Panc1 (cell line): Measurements from ENCODE around the gene PCNX1. TPM values are rescaled to one million over a fixed set of nuclear protein-coding genes. Genes with fewer than 3 reads are reported as not detected.

Experiments
- ATAC-seq: fragments of 200-7000 bp; cut with Tn5 transposase; 2 replicates; pipeline ENCODE4 v1.9.1; 2020; ENCODE audit warnings: mild to moderate bottlenecking, moderate library complexity
- BruUV-seq: library from RNA; stranded (reverse); fragments of 400-500 nt; replicated peaks from 2 replicates; lab custom pipeline; 2021; lab: Mats Ljungman, UMichigan
- CTCF ChIA-PET: fragments of 300-600 bp; sonication (Branson Sonifier 250); formaldehyde crosslinking; loops from one replicate; lab custom pipeline; 2022; ENCODE audit warnings: antibody characterized with exemption; lab: Charles Lee
- POLR2A ChIA-PET: fragments of 300-600 bp; sonication (Branson Sonifier 250); formaldehyde crosslinking; loops from one replicate; lab custom pipeline; 2022; ENCODE audit warnings: antibody characterized with exemption; lab: Charles Lee
- DNase-seq: peaks from one replicate; pipeline ENCODE4 v3.0.0-alpha.2; 2010; ENCODE audit warnings: low read depth, low spot score
- H3K27ac ChIP-seq: 2 replicates; pipeline ENCODE4 v1.5.1; 2011; ENCODE audit warnings: mild to moderate bottlenecking, low read length, inconsistent platforms
- H3K27me3 ChIP-seq: fragments of 200-500 bp; sonication (Bioruptor generic); 2 replicates; pipeline ENCODE4 v1.6.0; 2014; ENCODE audit warnings: low read length, inconsistent platforms; ENCODE audit not compliant: control insufficient read depth, insufficient read depth
- H3K36me3 ChIP-seq: fragments of 200-500 bp; sonication (Bioruptor generic); 2 replicates; pipeline ENCODE4 v1.5.1; 2014; ENCODE audit warnings: inconsistent platforms, mild to moderate bottlenecking, low read length, moderate library complexity; ENCODE audit not compliant: control insufficient read depth, insufficient read depth
- H3K4me1 ChIP-seq: 2 replicates; pipeline ENCODE4 v1.5.1; 2011; ENCODE audit warnings: inconsistent platforms, mild to moderate bottlenecking, low read length, moderate library complexity; ENCODE audit not compliant: control insufficient read depth, insufficient read depth
- H3K4me3 ChIP-seq, 2 experiments: 2 replicates each; pipeline ENCODE4 v1.5.1; 2011 to 2012; ENCODE audit warnings: low read depth in 2 of 2, low read length in 2 of 2, mild to moderate bottlenecking in 2 of 2, inconsistent platforms in 1 of 2, moderate library complexity in 1 of 2
- H3K9me3 ChIP-seq: fragments of 200-500 bp; sonication (Bioruptor generic); 2 replicates; pipeline ENCODE4 v1.5.1; 2014; ENCODE audit warnings: low read depth, mild to moderate bottlenecking, inconsistent platforms, low read length, moderate library complexity; ENCODE audit not compliant: control insufficient read depth, insufficient read depth
- CTCF ChIP-seq: fragments of 450-650 bp; IDR thresholded peaks from 2 replicates; pipeline ENCODE4 v1.5.1; 2017; ENCODE audit warnings: mild to moderate bottlenecking
- POLR2AphosphoS5 ChIP-seq: IDR thresholded peaks from 2 replicates; pipeline ENCODE4 v1.6.1; 2012; ENCODE audit warnings: mild to moderate bottlenecking, low read depth, low read length, moderate library complexity
- REST ChIP-seq, 2 experiments: IDR thresholded peaks; 2 replicates each; pipeline ENCODE4 v1.6.1; 2011 to 2012; ENCODE audit warnings: low read depth in 2 of 2, control low read depth in 1 of 2, low read length in 1 of 2, mild to moderate bottlenecking in 1 of 2, moderate library complexity in 1 of 2; ENCODE audit not compliant: insufficient read depth in 1 of 2
- SIN3A ChIP-seq: IDR thresholded peaks from 2 replicates; pipeline ENCODE4 v1.6.1; 2012; ENCODE audit warnings: low read depth, mild to moderate bottlenecking, low read length, moderate library complexity, borderline replicate concordance; ENCODE audit not compliant: insufficient read depth
- TCF7L2 ChIP-seq: IDR thresholded peaks from 2 replicates; pipeline ENCODE4 v1.6.1; 2011; ENCODE audit warnings: mild to moderate bottlenecking, low read depth, low read length, inconsistent platforms
- in situ Hi-C: cut with HindIII; loops from 2 replicates; pipeline ENCODE4 v1.10.0; 2016; ENCODE audit warnings: low sequenced_read_pairs, low pct_unique_long_range_greater_than_20kb
- intact Hi-C: fragments of 100-400 bp; cut with micrococcal nuclease; formaldehyde crosslinking; loops from one replicate; pipeline ENCODE4 v1.10.0; 2022; ENCODE audit not compliant: unreplicated experiment
- total RNA-seq: library from RNA; stranded (reverse); gene quantifications from one replicate; pipeline ENCODE4 v1.2.1, GENCODE V29; 2021; ENCODE audit not compliant: unreplicated experiment

PCNX1 gene
- total RNA-seq, 1 experiment from 2014 or later = 30.5 TPM

DNA sequence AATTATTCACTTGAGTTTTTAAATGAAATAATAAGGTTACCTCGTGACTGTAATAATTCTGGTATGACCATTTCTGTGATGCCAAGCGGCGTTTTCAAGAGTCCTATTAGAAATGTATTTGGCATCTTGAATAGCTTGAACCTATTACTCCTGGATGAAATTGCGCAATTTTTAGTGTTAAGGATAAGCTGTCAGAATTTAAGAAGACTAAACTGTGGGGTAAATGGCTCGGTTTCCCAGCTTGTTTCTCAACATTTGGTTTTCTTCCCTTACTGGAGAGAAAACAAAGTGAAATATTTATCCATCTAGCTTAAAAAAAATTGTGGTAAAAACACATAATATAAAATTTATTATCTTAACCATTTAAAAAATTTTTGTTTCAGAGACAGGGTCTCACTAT, 26.8 kb downstream of the PCNX1 start:
- no peak for DNase-seq
- in situ Hi-C loops (no loop called here), intact Hi-C loops (no loop called here)
- ChIA-PET CTCF (no interaction called here), POLR2A (no interaction called here)
- TF ChIP-seq SIN3A (no peak), REST (IDR thresholded peaks at IDR 0.05; ENCODE audit: insufficient read depth in 1 of 2, low read depth in 2 of 2, low read length in 1 of 2) (no peak), CTCF (no peak), POLR2AphosphoS5 (no peak), TCF7L2 (no peak)
- no peaks in the 10 kb centered on the region for H3K27me3 ChIP-seq
- no peaks in the 10 kb centered on the region for H3K36me3 ChIP-seq
- no peak for ATAC-seq
- no peaks in the 10 kb centered on the region; the same call in 1 of the 2 replicates for H3K4me1 ChIP-seq
- no peak overlapping the region for H3K4me3 ChIP-seq
- no peak overlapping the region for H3K27ac ChIP-seq
- no TSS peak for BruUV-seq
- H3K9me3 ChIP-seq = no peaks in the 10 kb centered on the region

DNA sequence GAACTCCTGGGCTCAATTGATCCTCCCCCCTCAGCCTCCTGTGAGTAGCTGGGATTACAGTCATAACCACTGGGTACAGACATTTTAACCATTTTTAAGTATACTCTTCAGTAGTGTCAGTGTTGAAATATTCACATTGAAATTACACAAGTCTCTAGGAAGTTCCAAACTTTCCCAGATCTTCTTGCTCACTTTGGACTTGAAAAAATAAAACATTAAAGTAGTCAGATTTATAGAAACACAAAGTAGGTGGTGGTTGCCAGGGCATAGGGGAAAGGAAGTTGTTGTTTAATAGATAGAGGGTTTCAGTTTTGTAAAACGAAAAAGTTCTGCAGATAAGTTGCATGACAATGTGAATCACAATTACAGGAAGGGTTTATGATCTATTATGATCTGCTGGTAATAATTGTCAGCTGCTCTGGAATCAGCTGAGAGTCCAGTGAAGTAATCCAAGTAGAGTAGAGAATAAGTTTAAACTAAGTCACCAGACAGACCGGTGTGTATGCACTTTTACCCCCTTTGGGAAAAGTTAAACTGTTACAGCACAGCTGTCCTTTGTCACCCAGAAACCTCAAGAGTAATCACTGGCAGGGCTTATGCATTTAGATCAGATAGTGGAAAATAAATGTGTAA, 27.4 kb downstream of the PCNX1 start:
- in situ Hi-C loops = no loop called here
- Histone ChIP-seq H3K4me3 (no peak overlapping the region), H3K9me3 (no peaks in the 10 kb centered on the region), H3K4me1 (no peaks in the 10 kb centered on the region; the same call in 1 of the 2 replicates), H3K36me3 (no peaks in the 10 kb centered on the region), H3K27ac (no peak overlapping the region), H3K27me3 (no peaks in the 10 kb centered on the region)
- no TSS peak for BruUV-seq
- ChIA-PET POLR2A (no interaction called here), CTCF (no interaction called here)
- intact Hi-C loops = no loop called here
- DNase-seq = no peak
- no peak for ATAC-seq
- no peak for TF ChIP-seq SIN3A
- no peak for TF ChIP-seq CTCF
- TF ChIP-seq TCF7L2 = no peak
- TF ChIP-seq REST (IDR thresholded peaks at IDR 0.05; ENCODE audit: insufficient read depth in 1 of 2, low read depth in 2 of 2, low read length in 1 of 2) = no peak
- no peak for TF ChIP-seq POLR2AphosphoS5
